ENCODE results near the gene PCDHGB7.

DNA sequence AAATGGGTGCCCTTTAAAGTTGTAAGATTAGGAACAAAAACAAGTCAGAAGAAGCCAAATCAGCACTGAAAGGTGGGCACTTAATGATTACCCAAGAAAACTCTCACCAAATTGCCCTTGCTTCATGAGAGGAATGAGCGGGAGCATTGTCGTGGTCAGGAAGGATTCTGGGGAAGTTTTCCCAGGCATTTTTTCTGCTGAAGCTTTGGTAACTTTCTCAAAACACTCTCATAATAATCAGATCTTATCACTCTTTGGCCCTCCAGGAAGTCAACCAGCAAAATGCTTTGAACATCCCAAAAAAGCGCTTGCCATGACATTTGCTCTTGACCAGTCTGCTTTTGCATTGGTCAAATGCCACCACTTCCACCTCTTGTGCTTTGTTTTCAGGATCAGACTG is 47.9 kb downstream of the PCDHGB7 start:
- TF ChIP-seq, protein P1, sequence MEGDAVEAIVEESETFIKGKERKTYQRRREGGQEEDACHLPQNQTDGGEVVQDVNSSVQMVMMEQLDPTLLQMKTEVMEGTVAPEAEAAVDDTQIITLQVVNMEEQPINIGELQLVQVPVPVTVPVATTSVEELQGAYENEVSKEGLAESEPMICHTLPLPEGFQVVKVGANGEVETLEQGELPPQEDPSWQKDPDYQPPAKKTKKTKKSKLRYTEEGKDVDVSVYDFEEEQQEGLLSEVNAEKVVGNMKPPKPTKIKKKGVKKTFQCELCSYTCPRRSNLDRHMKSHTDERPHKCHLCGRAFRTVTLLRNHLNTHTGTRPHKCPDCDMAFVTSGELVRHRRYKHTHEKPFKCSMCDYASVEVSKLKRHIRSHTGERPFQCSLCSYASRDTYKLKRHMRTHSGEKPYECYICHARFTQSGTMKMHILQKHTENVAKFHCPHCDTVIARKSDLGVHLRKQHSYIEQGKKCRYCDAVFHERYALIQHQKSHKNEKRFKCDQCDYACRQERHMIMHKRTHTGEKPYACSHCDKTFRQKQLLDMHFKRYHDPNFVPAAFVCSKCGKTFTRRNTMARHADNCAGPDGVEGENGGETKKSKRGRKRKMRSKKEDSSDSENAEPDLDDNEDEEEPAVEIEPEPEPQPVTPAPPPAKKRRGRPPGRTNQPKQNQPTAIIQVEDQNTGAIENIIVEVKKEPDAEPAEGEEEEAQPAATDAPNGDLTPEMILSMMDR (IDR thresholded peaks at IDR 0.05), result no peak
- no peak for TF ChIP-seq POLR2A (IDR thresholded peaks at IDR 0.05)
